NCI-H82 (cell line): ENCODE measurements around the gene PTAFR.
A peak's percentile ranks its signal among the peaks of the same experiment; 100 is the strongest.

Source experiments
- DNase-seq: peaks from one replicate; lab custom pipeline; 2025; lab: John Stamatoyannopoulos, UW

PTAFR gene, protein sequence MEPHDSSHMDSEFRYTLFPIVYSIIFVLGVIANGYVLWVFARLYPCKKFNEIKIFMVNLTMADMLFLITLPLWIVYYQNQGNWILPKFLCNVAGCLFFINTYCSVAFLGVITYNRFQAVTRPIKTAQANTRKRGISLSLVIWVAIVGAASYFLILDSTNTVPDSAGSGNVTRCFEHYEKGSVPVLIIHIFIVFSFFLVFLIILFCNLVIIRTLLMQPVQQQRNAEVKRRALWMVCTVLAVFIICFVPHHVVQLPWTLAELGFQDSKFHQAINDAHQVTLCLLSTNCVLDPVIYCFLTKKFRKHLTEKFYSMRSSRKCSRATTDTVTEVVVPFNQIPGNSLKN

GRCh38 chr1:28176492-28177470 is at the start of gene PTAFR:
PTAFR (minus strand) TSS chr1:28176690; CDS start chr1:28151021, 25,669 bp downstream.
- DNase-seq = no peak

DNA sequence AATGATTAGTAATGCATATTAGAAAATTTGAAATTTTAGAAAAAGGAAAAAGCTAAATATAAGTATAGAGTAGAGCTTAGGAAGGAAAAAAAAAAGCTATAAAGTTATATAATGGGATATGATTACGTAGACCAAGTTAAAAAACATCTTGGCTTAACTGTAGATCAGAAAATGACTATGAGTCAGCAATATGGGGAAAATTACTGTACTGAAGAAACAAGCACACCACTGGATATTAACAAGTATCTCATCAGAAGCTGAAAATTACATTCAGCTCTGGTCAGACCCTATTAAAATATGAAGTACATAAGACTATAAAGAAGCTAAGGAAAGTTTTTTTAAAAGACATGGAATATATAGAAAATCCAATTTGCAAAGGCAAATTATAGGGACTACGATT is 36.8 kb upstream of the PTAFR start:
- no peak for DNase-seq

DNA sequence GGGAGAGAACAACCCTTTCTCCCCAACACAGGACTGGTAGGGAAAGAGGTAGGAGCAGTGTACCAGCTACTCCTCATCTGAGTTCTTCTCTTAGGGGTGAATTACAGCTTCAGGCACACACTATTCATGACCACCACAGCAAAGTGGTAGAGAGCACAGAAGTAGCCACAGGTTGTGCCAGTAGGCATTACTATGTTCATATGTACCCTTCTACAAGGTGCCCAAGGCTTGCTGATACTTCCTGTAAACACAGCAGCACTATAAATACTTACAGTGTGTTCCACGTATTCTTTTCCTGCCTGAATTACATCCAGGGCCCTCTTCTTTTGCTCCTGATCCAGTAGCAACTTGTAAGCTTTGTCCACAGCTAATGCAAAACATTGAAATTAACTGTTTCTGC is 33.2 kb upstream of the PTAFR start:
- no peak for DNase-seq

DNA sequence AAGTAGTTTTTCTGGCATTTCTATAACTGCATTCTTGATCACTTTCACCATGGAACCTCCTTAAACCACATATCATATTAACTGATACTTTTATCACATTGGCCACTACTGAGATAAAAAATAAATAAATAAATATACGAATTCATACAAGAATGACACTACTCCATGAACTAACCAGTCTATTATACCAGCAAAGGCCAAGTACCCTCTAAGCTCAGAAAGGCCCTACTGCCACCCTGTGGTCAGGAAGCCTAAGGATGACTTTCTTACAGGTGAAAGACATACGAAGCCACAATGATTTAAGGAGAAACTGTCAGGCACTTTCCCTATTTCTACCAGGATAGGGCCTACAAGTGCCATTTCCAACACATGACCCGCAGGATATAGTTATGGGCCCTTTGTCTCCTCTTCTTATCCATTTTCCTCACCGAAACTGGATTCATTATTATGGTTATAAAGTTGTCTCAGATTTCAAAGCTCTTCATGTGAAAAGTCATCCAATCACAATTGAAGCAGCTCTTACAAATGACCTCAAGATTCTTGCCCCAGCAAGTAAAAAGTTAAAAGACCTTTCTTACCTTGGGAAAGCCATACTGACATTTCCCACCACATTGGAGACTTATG is 32.4 kb upstream of the PTAFR start:
- peak; percentile 67 for DNase-seq

DNA sequence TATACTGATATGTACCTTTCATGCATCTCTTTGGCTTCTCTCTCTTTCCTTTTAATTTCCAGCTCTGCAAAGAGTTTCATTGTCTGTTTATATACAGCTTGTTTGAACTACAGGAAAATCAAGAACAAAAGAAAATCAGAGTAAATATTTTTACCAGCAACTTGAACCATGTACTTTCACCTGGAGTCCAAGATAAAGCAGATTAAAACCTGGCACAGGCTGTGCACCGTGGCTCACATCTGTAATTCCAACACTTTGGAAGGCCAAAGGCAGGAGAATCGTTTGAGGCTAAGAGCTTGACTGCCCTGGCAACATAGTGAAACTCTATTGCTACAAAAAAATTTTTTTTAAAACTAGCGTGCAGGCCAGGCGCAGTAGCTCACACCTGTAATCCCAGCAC is 28.8 kb upstream of the PTAFR start:
- DNase-seq = no peak

- DNase-seq = no peak
Measured at GRCh38 chr1:28200234-28200873, 23.9 kb upstream of the PTAFR start.

DNA sequence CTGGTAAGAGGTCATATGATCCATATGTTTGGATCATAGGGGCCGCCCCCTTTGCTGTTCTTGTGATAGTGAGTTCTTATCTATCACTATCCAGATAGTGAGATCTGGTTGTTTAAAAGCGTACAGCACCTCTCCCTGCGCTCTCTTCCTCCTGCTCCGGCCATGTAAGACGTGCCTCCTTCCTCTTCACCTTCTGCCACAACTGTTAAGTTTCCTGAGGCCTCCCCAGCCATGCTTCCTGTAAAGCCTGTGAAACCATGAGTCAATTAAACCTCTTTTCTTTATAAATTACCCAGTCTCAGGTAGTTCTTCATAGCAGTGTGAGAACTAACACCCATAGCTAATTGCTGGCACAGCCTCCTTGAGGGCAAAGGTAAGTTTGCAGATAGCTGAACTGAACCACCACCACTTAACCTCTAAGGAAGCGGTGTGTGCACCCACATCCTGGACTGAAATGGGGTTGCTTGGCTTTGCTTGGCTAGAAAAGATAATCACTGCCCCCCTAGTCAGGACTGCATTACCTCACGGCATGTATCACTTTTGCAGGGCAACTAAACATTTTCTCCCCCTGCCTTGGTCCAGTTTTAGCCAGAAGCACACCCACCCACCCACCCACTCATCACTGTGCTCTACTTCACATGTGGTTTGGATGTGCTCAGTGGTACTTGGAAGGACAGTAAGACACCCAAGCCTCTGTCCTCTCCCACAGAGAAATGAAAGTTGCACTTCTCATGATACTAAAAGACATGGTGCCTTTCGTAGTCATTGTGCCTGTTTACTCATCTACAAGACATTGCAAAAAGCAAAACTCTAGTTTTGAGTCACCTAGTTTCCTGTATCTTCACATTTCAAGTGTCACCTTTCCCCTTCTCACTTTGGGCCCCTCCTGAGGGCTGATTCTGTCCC is 23.1 kb upstream of the PTAFR start:
- DNase-seq = no peak

DNA sequence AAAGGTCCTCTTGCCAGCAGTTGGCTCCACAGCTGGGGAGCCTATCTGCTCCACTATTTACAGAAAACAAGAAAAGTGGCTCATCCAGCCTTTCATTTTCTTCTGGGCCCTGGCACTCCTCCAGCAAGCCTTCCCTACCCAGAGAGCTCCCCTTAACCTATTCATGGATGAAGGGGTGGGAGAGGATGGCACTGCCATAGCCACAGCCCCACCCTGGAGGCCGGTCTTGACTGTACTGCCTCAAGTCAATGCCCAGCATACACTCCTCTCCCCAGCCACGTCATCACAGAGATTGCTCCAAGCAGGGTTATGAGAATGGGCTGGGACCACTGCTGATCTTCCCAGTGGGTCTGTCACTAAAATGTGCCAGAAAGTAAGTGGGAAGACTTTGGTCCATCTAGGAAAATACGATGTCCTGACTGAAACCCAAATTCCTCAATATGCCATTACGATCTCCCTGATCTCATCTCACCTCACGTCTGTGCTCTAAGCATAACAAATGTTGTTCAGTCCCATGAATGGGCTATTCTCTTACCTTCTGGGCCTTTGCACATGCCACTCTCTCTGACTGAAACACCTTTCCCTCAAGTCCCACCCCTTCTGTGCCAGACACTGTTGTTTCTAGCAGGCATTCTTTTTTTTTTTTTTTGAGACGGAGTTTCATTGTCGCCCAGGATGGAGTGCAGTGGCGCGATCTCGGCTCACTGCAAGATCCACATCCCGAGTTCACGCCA is 21.4 kb upstream of the PTAFR start:
- no peak for DNase-seq

DNA sequence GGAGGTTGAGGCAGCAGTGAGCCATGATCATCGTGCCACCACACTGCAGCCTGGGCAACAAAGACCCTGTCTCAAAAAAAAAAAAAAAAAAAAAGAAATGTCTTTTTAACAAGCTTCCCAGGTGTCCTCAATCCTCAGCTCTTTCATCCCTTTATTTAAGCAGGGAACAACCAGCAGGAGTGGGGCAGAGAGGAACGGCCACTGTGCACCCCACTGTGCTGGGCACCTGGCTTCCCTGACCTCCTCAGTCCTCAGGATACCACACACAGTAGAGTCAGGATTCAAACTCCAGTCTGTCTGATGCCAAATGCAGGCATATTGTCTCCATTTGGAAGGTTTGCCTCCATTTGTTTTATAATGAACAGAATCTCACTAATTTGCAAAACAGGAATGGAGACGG is 19.8 kb upstream of the PTAFR start:
- DNase-seq = no peak

- DNase-seq = peak; percentile 51
Measured at GRCh38 chr1:28195780-28196179, 19.3 kb upstream of the PTAFR start.

- peak; percentile 17 for DNase-seq
Measured at GRCh38 chr1:28194326-28195035, 18.0 kb upstream of the PTAFR start.

GRCh38 chr1:28193701-28194161 is 17.2 kb upstream of the PTAFR start:
- peak; percentile 60 for DNase-seq

- DNase-seq = peak; percentile 57
Measured at GRCh38 chr1:28190996-28191645, 14.6 kb upstream of the PTAFR start.

DNA sequence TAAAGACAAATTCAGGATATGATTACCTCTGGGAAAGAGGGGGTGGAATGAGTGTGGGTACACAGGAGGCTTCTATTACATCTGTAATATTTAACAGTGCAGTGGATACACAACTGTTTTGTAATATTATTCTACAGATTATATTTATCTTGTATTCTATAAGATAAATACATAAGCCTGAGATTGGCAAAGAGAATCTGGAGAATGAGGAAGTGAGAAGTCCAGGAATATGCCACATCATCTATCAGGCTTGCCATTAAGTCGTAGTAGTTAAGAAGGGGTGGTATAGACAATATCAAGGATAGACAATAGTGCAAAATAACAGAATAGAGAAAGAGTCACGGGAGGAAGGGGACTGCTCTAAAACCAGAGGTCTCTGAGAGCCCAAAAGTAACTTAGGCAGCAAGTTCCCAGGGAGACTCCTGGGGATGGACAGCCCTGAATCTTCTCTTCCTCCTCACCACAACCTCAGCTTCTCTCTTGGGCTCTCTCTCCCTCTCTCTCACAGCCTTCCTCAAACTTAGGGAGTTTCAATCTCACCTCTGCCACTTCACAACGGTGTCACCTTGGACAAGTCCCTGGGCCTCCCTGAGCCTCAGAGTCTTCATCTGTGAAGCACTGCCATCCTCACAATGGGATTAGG is 14.0 kb upstream of the PTAFR start:
- no peak for DNase-seq

- DNase-seq = no peak
Measured at GRCh38 chr1:28185071-28185470, 8.6 kb upstream of the PTAFR start.

DNA sequence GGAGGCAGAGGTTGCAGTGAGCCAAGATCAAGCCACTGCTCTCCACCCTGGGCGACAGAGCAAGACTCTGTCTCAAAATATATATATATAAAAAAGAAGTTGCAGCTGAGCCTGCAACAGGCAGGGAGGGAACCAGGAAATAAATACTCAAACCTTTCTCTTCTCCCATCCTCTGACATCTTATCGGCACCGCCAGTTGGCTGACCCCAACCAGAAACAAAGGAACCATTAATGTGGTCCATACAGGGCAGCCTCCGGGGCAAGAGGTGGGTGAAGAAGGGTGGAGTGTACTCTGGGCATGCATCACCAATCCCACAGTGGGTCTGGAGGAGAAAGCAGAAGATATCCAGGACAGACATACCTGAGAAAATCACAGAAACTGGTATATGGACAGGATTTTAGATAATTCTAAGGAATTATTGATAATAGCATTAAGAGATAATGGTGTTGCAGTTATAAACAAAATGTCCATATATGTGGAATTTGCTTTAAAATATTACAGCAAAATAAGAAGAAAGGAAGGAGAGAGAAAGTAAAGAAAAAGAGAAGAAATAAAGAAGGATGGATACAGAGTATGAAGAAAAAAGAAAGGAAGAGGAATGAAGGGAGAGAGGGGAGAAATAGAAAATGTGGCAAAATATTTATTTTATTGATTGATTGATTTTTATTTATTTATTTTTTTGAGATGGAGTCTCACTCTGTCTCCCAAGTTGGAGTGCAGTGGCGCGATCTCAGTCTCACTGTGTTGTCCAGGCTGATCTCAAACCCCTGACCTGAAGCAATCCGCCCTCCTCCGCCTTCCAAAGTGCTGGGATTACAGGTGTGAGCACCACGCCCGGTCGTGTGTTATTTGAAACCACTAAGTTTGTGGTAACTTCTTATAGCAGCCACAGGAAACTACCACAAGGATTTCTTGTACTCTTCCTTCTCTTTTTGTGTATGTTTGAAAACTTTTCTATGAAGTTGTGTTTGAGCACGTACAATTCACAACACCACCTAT is 4.1 kb upstream of the PTAFR start:
- DNase-seq = peak; percentile 10
